DOHH2 (cell line): Measurements from ENCODE around the gene PYM1.

Experiments
- H3F3A ChIP-seq: fragments of 200-600 bp; sonication (generic), shearing (Covaris generic); 2 replicates; pipeline ENCODE4 v1.6.0; 2016; ENCODE audit warnings: antibody characterized with exemption, mild to moderate bottlenecking; ENCODE audit not compliant: control insufficient read depth, insufficient read depth
- H3K27ac ChIP-seq: fragments of 200-600 bp; sonication (generic); 2 replicates; pipeline ENCODE4 v1.5.1; 2014; ENCODE audit warnings: low read depth, mild to moderate bottlenecking, low read length, moderate library complexity
- H3K27me3 ChIP-seq: fragments of 200-600 bp; sonication (generic); 2 replicates; pipeline ENCODE4 v1.6.1; 2014; ENCODE audit warnings: mild to moderate bottlenecking, low read length, mixed read lengths; ENCODE audit not compliant: control insufficient read depth
- H3K36me3 ChIP-seq: fragments of 200-600 bp; sonication (generic); 2 replicates; pipeline ENCODE4 v1.6.1; 2014; ENCODE audit warnings: mild to moderate bottlenecking, low read length, moderate library complexity, mixed read lengths; ENCODE audit not compliant: control insufficient read depth
- H3K4me1 ChIP-seq: fragments of 200-600 bp; sonication (generic); 2 replicates; pipeline ENCODE4 v1.6.1; 2014; ENCODE audit warnings: mild to moderate bottlenecking, low read length, mixed read lengths; ENCODE audit not compliant: control insufficient read depth
- H3K4me2 ChIP-seq: fragments of 200-600 bp; sonication (generic); 2 replicates; pipeline ENCODE4 v1.6.0; 2014; ENCODE audit warnings: mild to moderate bottlenecking, low read length, moderate library complexity
- H3K4me3 ChIP-seq: fragments of 200-600 bp; sonication (generic); 2 replicates; pipeline ENCODE4 v1.5.1; 2014; ENCODE audit warnings: mild to moderate bottlenecking, low read length, mixed read lengths
- H3K79me2 ChIP-seq: fragments of 200-600 bp; sonication (generic); 2 replicates; pipeline ENCODE4 v1.6.1; 2014; ENCODE audit warnings: mild to moderate bottlenecking, low read length, mixed read lengths; ENCODE audit not compliant: control insufficient read depth
- H3K9me2 ChIP-seq: fragments of 200-600 bp; sonication (generic); replicated peaks from 2 replicates; pipeline ENCODE4 v1.6.1; 2014; ENCODE audit warnings: mild to moderate bottlenecking, low read length, mixed read lengths; ENCODE audit not compliant: control insufficient read depth
- H3K9me3 ChIP-seq: fragments of 200-600 bp; sonication (generic); 2 replicates; pipeline ENCODE4 v1.6.1; 2014; ENCODE audit warnings: antibody characterized with exemption, low read length, mixed read lengths; ENCODE audit not compliant: control insufficient read depth, insufficient read depth
- H4K20me1 ChIP-seq: fragments of 200-600 bp; sonication (generic); 2 replicates; pipeline ENCODE4 v1.6.0; 2014; ENCODE audit warnings: low read depth, mild to moderate bottlenecking, antibody characterized with exemption, low read length, moderate library complexity; ENCODE audit not compliant: control insufficient read depth, insufficient read depth
- CTCF ChIP-seq: fragments of 200-600 bp; sonication (generic); IDR thresholded peaks from one replicate; pipeline ENCODE4 v1.5.1; 2014; ENCODE audit warnings: antibody characterized with exemption, mild to moderate bottlenecking, low read depth, low read length; ENCODE audit not compliant: poor library complexity, severe bottlenecking
- EZH2phosphoT487 ChIP-seq: fragments of 200-600 bp; sonication (generic); IDR thresholded peaks from 2 replicates; pipeline ENCODE4 v1.6.1; 2017; ENCODE audit warnings: borderline replicate concordance, mild to moderate bottlenecking, antibody characterized with exemption, low read length, moderate library complexity, mixed read lengths

Gene PYM1

DNA sequence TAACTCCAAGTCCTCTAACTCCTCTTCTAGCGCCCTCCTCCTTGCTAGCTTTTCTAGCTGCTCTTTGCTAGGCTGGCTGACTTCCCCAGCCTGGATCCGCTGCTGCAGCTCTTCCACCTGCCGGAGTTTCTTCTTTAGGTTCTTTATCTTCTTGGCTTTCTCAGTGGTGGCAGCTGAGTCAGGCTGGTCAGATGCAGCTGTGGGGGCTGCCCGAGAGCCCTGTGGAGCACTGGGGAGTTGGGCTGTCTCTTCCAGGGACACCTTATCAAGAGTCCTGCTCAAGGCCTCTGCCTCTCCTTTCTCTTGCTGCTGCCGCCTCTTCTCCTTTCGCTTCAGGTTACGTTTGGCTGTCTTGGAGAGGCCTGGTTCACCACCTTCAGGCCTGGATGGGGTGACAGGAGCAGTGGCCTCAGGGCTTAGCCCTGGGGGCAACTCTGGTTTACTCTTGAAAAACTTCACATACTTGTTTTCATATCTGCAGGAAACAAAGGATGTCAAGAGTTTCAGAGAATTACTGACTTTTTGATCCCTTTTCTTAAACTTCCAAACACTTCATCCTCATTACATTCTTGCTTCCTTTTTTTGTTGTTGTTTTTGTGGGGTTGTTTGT, 25.7 kb downstream of the PYM1 start:
- TF ChIP-seq CTCF (no peak), EZH2phosphoT487 (no peak)
- H3K9me2 ChIP-seq = no peaks in the 10 kb centered on the region
- no peaks in the 10 kb centered on the region for H3K9me3 ChIP-seq
- H3K27me3 ChIP-seq = no peaks in the 10 kb centered on the region
- H3K79me2 ChIP-seq = peaks cover 8% of the 10 kb centered on the region
- H3K4me3 ChIP-seq = no peak overlapping the region
- no peaks in the 10 kb centered on the region for H4K20me1 ChIP-seq
- H3K27ac ChIP-seq = no peak overlapping the region
- 0 out of 2 replicates have a peak, but pooled peaks cover 4% of the 10 kb centered on the region for H3K4me1 ChIP-seq
- H3F3A ChIP-seq = 0 out of 2 replicates have a peak, but pooled peaks cover 5% of the 10 kb centered on the region
- H3K4me2 ChIP-seq = no peak overlapping the region
- H3K36me3 ChIP-seq = peaks cover 25% of the 10 kb centered on the region

GRCh38 chr12:55899082-55899481, 28.6 kb downstream of the PYM1 start:
- TF ChIP-seq CTCF = no peak
- no peak for TF ChIP-seq EZH2phosphoT487
- Histone ChIP-seq H3K27me3 (no peaks in the 10 kb centered on the region), H3K79me2 (no peaks in the 10 kb centered on the region), H3K9me2 (no peaks in the 10 kb centered on the region), H4K20me1 (no peaks in the 10 kb centered on the region), H3K4me2 (no peak overlapping the region), H3K27ac (no peak overlapping the region), H3F3A (0 out of 2 replicates have a peak, but pooled peaks cover 5% of the 10 kb centered on the region), H3K9me3 (no peaks in the 10 kb centered on the region), H3K36me3 (peaks cover 25% of the 10 kb centered on the region), H3K4me1 (no peaks in the 10 kb centered on the region), H3K4me3 (no peak overlapping the region)

DNA sequence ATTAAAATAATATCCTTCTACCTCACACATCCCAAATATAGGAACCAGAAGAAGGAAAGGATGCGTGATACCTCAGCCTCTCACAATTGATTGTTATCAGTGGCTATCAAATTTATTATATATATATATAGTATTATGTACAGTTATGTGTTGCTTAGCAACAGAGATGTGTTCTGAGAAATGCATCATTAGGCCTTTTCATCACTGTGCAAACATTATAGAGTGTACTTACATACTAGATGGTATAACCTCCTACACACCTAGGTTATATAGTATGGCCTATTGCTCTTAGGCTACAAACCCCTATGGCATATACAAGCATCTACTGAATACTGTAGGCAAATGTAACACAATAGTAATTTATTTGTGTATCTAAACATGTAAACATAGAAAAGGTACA, 34.0 kb downstream of the PYM1 start:
- Histone ChIP-seq H3K36me3 (no peaks in the 10 kb centered on the region), H3K9me2 (no peaks in the 10 kb centered on the region), H3F3A (no peaks in the 10 kb centered on the region), H3K4me1 (no peaks in the 10 kb centered on the region), H3K27me3 (no peaks in the 10 kb centered on the region), H3K79me2 (no peaks in the 10 kb centered on the region), H3K9me3 (no peaks in the 10 kb centered on the region), H3K4me2 (no peak overlapping the region), H3K27ac (no peak overlapping the region), H4K20me1 (no peaks in the 10 kb centered on the region), H3K4me3 (no peak overlapping the region)
- no peak for TF ChIP-seq EZH2phosphoT487
- TF ChIP-seq CTCF = no peak
